ENCODE measurements around the gene LANCL3.
"Not testable (repeated sequence)": the region's sequence is repeated elsewhere in the genome, so short reads cannot be mapped to it uniquely, and the experiment has no call there.

The LANCL3 gene

GRCh38 chrX:37578045-37578444, 6.6 kb downstream of the LANCL3 start:
- DNase-seq (ENCODE audit: low spot score), result no peak

GRCh38 chrX:37580080-37580479, 8.6 kb downstream of the LANCL3 start:
- no peak for TF ChIP-seq CTCF (IDR thresholded peaks at IDR 0.05; ENCODE audit: extremely low read depth, missing control alignments)
- no peak for DNase-seq (ENCODE audit: low spot score)

More at GRCh38 chrX:37578045-37578444, 6.6 kb downstream of the LANCL3 start:
- no peak for TF ChIP-seq CTCF (IDR thresholded peaks at IDR 0.05; ENCODE audit: extremely low read depth, missing control alignments)

- DNase-seq (ENCODE audit: low spot score), result not testable (repeated sequence)
These were observed 15.9 kb downstream of the LANCL3 start for GRCh38 chrX:37587337-37587736.

GRCh38 chrX:37590047-37590446, 18.6 kb downstream of the LANCL3 start:
- no peak for DNase-seq (ENCODE audit: low spot score)
- no peak for TF ChIP-seq CTCF (IDR thresholded peaks at IDR 0.05; ENCODE audit: extremely low read depth, missing control alignments)

- TF ChIP-seq CTCF (IDR thresholded peaks at IDR 0.05; ENCODE audit: extremely low read depth, missing control alignments), result no peak
These were observed 23.4 kb downstream of the LANCL3 start for GRCh38 chrX:37594755-37595382.

GRCh38 chrX:37599729-37600128, 28.3 kb downstream of the LANCL3 start:
- DNase-seq (ENCODE audit: low spot score), result no peak
- TF ChIP-seq CTCF (IDR thresholded peaks at IDR 0.05; ENCODE audit: extremely low read depth, missing control alignments), result no peak

More at GRCh38 chrX:37594755-37595382, 23.4 kb downstream of the LANCL3 start:
- no peak for DNase-seq (ENCODE audit: low spot score)

- no peak for DNase-seq (ENCODE audit: low spot score)
- TF ChIP-seq CTCF (IDR thresholded peaks at IDR 0.05; ENCODE audit: extremely low read depth, missing control alignments), result no peak
These were observed 32.5 kb downstream of the LANCL3 start for GRCh38 chrX:37603938-37604409.

- DNase-seq (ENCODE audit: low spot score), result no peak
- TF ChIP-seq CTCF (IDR thresholded peaks at IDR 0.05; ENCODE audit: extremely low read depth, missing control alignments), result no peak
These were observed 35.8 kb downstream of the LANCL3 start for GRCh38 chrX:37607243-37607642.
